Cardiac fibroblast (primary cell): ENCODE measurements around the gene B4GALT5.

Experiments
- DNase-seq, 2 donors: peaks; one replicate each; pipeline versions ENCODE4 v3.0.0 to v3.0.0-alpha.2; 2010; ENCODE audit warnings: low read depth in 2 of 2
- H3K4me3 ChIP-seq, 2 donors: replicated peaks in 1 of 2; 1 replicate in 1 of 2; 2 replicates in 1 of 2; pipeline ENCODE4 v1.5.1; 2011; ENCODE audit warnings: low read depth in 2 of 2, low read length in 2 of 2, mild to moderate bottlenecking in 2 of 2, moderate library complexity in 1 of 2
- CTCF ChIP-seq: IDR thresholded peaks from one replicate; pipeline ENCODE4 v1.5.1; 2011; ENCODE audit warnings: low read depth, mild to moderate bottlenecking, low read length, inconsistent platforms

B4GALT5 gene

GRCh38 chr20:49666911-49667310, 46.8 kb downstream of the B4GALT5 start:
- no peak for TF ChIP-seq CTCF
- DNase-seq = no peak
- no peak overlapping the region for H3K4me3 ChIP-seq

GRCh38 chr20:49665796-49666195, 47.9 kb downstream of the B4GALT5 start:
- H3K4me3 ChIP-seq = no peak overlapping the region
- DNase-seq = no peak
- TF ChIP-seq CTCF = no peak

GRCh38 chr20:49664612-49665313, 48.9 kb downstream of the B4GALT5 start:
- H3K4me3 ChIP-seq = no peak overlapping the region
- no peak for TF ChIP-seq CTCF
- DNase-seq = no peak

- no peak overlapping the region for H3K4me3 ChIP-seq
- TF ChIP-seq CTCF = no peak
- no peak for DNase-seq
Measured at GRCh38 chr20:49663112-49663511, 50.6 kb downstream of the B4GALT5 start.

- DNase-seq = peak in 1 of 2 donors; percentile 29
- no peak for TF ChIP-seq CTCF
- no peak overlapping the region for H3K4me3 ChIP-seq
Measured at GRCh38 chr20:49661560-49662329, 51.9 kb downstream of the B4GALT5 start.

- DNase-seq = no peak
- no peak overlapping the region for H3K4me3 ChIP-seq
- no peak for TF ChIP-seq CTCF
Measured at GRCh38 chr20:49660912-49661311, 52.8 kb downstream of the B4GALT5 start.

- no peak for TF ChIP-seq CTCF
- H3K4me3 ChIP-seq = no peak overlapping the region
- DNase-seq = no peak
Measured at GRCh38 chr20:49659056-49659455, 54.6 kb downstream of the B4GALT5 start.
